Measurements from ENCODE around the gene METTL8.

GRCh38 chr2:171308280-171309054, 125.3 kb downstream of the METTL8 start:
- TF ChIP-seq CTCF (IDR thresholded peaks at IDR 0.05; ENCODE audit: poor library complexity), result no peak
- TF ChIP-seq EZH2phosphoT487 (IDR thresholded peaks at IDR 0.05; ENCODE audit: low read depth, severe bottlenecking, unreplicated experiment), result no peak
- no peak for TF ChIP-seq EZH2 (IDR thresholded peaks at IDR 0.05; ENCODE audit: borderline replicate concordance)
